Measurements from ENCODE around the gene KCNK10.

Gene KCNK10

DNA sequence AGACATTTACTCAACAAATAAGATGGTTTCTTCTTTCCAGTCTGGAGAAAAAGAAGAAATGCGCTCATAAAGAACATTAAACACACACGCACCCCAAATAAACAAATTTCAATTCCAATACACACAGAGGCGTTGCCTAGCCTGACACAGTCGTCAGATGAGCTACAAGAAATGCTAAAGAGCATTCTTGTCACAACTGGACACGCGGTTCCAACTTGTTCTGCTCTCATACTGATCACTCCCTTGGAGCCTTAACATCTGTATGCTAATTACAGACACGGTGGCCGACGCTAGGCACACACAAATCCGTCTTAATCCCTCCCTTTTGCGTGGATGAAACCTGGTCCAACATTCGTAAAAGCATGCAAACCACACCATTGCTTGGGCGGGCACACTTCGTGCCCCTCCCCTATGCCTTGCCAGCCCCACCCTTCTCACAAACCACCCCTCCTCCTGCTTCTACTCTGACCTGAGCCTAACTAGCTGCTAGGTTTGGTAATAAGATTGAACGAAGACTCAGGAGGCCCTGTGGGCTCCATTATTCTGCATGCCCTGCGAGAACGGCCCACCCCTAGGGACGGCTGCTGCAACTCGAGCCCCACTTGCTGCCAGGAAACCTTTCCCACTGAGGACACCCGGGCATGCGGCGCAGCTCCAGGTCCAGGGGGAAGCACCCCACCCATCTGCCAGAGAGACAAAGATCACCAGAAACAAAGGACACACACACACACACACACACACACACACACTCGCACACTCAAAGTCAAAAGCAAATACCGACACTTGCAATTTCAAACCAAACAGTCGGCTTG lies 1.2 kb downstream of the KCNK10 start:
- H3K27me3 ChIP-seq (ENCODE audit: insufficient read depth, insufficient read length), result peaks cover 76% of the 10 kb centered on the region
- DNase-seq (ENCODE audit: low read depth, low spot score), result no peak

DNA sequence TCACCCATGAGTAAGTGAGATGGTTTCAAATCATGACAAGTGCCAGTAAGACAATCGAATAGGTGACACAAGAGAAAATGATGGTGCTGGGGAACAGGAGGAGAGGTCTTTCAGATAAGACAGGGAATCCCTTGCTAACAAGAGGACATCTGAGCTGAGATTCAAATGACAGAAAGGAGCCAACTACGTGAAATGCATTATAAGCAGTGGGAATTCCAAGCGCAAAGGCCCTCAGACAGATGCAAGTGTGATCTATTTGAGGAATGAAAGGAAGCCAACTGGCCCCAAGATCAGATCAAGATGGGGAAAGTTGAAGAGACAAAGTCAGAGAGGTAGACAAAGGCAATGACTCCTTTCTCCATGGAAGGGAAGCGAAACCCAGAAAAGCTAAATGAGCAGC lies 4.7 kb downstream of the KCNK10 start:
- TF ChIP-seq SUZ12 (IDR thresholded peaks at IDR 0.05; ENCODE audit: extremely low read depth, insufficient read depth, insufficient read length) (no peak), ZNF274 (IDR thresholded peaks at IDR 0.05; ENCODE audit: low read depth, low read length) (no peak), YY1 (IDR thresholded peaks at IDR 0.05; ENCODE audit: insufficient read depth, insufficient read length) (no peak)
- no peak for DNase-seq (ENCODE audit: low read depth, low spot score)
- H3K9me3 ChIP-seq (ENCODE audit: insufficient read depth, low read length), result no peaks in the 10 kb centered on the region; the same call in 1 of the 2 replicates
- no peak overlapping the region for H3K9ac ChIP-seq (ENCODE audit: insufficient read length, low read depth)
- peaks cover 42% of the 10 kb centered on the region for H3K27me3 ChIP-seq (ENCODE audit: insufficient read depth, insufficient read length)
- H3K4me3 ChIP-seq (ENCODE audit: insufficient read length, low read depth), result no peak overlapping the region
- no peaks in the 10 kb centered on the region for H3K4me1 ChIP-seq (ENCODE audit: insufficient read depth, insufficient read length)
- H3K36me3 ChIP-seq (ENCODE audit: insufficient read depth, insufficient read length, low read length), result no peaks in the 10 kb centered on the region

More for the DNA sequence above, 1.2 kb downstream of the KCNK10 start:
- peaks cover 1% of the 10 kb centered on the region for H3K4me1 ChIP-seq (ENCODE audit: insufficient read depth, insufficient read length)
- TF ChIP-seq ZNF274 (IDR thresholded peaks at IDR 0.05; ENCODE audit: low read depth, low read length) (no peak), YY1 (IDR thresholded peaks at IDR 0.05; ENCODE audit: insufficient read depth, insufficient read length) (no peak), SUZ12 (IDR thresholded peaks at IDR 0.05; ENCODE audit: extremely low read depth, insufficient read depth, insufficient read length) (no peak)
- H3K9ac ChIP-seq (ENCODE audit: insufficient read length, low read depth), result no peak overlapping the region
- H3K4me3 ChIP-seq (ENCODE audit: insufficient read length, low read depth), result no peak overlapping the region
- no peaks in the 10 kb centered on the region for H3K36me3 ChIP-seq (ENCODE audit: insufficient read depth, insufficient read length, low read length)
- H3K9me3 ChIP-seq (ENCODE audit: insufficient read depth, low read length), result no peaks in the 10 kb centered on the region

DNA sequence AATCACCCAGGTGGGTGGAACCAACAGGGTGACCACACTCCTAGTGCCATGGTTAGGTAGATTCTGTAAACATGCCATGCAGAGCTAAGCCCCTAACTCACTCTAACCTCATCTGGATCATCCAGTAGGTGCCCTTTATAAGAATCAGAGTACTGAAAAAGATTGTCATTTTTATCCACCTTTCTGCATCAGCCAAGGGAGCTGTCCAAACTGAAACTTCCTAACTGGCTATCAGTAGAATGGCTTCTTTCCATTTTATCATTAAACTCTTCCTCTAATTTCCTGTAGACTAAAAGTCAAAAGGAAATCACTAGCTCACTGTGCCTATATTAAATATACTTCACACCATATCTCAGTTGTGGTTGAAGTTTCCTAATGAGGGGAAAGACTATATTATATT lies 6.5 kb downstream of the KCNK10 start:
- TF ChIP-seq ZNF274 (IDR thresholded peaks at IDR 0.05; ENCODE audit: low read depth, low read length) (no peak), YY1 (IDR thresholded peaks at IDR 0.05; ENCODE audit: insufficient read depth, insufficient read length) (no peak), SUZ12 (IDR thresholded peaks at IDR 0.05; ENCODE audit: extremely low read depth, insufficient read depth, insufficient read length) (no peak)

DNA sequence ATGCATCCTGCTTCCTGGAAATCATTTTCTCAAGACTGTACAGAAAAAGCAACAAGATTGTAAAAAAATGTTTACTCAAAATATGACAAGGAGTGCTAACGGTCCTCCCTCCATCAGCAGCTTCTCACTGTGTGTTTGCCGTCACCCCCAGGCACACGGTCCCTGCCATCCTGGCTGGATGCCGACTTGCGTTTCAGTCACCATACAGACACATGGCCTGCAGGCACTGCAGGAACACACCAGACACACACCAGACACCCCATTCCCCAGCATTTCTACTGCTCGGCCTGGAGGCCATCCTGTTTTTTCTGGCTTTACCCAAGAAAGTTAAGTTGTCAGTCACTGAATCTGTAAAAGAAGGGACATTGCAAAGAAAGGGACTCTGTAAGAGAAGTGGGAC lies 10.8 kb downstream of the KCNK10 start:
- Histone ChIP-seq H3K9me3 (ENCODE audit: insufficient read depth, low read length) (no peaks in the 10 kb centered on the region; the same call in 1 of the 2 replicates), H3K4me3 (ENCODE audit: insufficient read length, low read depth) (no peak overlapping the region), H3K9ac (ENCODE audit: insufficient read length, low read depth) (no peak overlapping the region), H3K36me3 (ENCODE audit: insufficient read depth, insufficient read length, low read length) (no peaks in the 10 kb centered on the region), H3K27me3 (ENCODE audit: insufficient read depth, insufficient read length) (no peaks in the 10 kb centered on the region), H3K4me1 (ENCODE audit: insufficient read depth, insufficient read length) (no peaks in the 10 kb centered on the region)
- no peak for DNase-seq (ENCODE audit: low read depth, low spot score)
- no peak for TF ChIP-seq ZNF274 (IDR thresholded peaks at IDR 0.05; ENCODE audit: low read depth, low read length)
- TF ChIP-seq SUZ12 (IDR thresholded peaks at IDR 0.05; ENCODE audit: extremely low read depth, insufficient read depth, insufficient read length), result no peak
- no peak for TF ChIP-seq YY1 (IDR thresholded peaks at IDR 0.05; ENCODE audit: insufficient read depth, insufficient read length)

More for the DNA sequence above, 6.5 kb downstream of the KCNK10 start:
- H3K4me1 ChIP-seq (ENCODE audit: insufficient read depth, insufficient read length), result no peaks in the 10 kb centered on the region
- H3K4me3 ChIP-seq (ENCODE audit: insufficient read length, low read depth), result no peak overlapping the region
- peaks cover 25% of the 10 kb centered on the region for H3K27me3 ChIP-seq (ENCODE audit: insufficient read depth, insufficient read length)
- no peak for DNase-seq (ENCODE audit: low read depth, low spot score)
- H3K36me3 ChIP-seq (ENCODE audit: insufficient read depth, insufficient read length, low read length), result no peaks in the 10 kb centered on the region
- no peaks in the 10 kb centered on the region; the same call in 1 of the 2 replicates for H3K9me3 ChIP-seq (ENCODE audit: insufficient read depth, low read length)
- no peak overlapping the region for H3K9ac ChIP-seq (ENCODE audit: insufficient read length, low read depth)

DNA sequence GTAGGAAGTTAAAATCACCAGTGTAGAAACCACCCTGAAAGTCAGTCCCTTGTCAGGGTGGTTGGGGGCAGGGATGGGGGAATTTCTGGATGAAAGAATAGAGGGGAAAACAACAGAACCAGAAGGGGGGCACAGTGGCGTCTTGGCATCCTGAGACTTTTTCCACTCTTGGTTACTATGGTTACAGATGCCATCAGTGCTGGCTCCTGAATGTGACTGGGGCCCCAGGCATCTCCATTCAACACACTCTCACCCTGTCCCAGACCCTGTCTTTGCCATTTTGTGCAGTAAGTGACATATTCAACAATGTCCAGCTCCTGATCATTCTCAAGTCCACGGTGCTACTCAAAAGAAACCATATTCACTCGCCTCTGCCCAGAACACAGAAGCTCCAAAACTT lies 11.3 kb downstream of the KCNK10 start:
- H3K9ac ChIP-seq (ENCODE audit: insufficient read length, low read depth), result no peak overlapping the region
- no peaks in the 10 kb centered on the region for H3K4me1 ChIP-seq (ENCODE audit: insufficient read depth, insufficient read length)
- DNase-seq (ENCODE audit: low read depth, low spot score), result no peak
- TF ChIP-seq YY1 (IDR thresholded peaks at IDR 0.05; ENCODE audit: insufficient read depth, insufficient read length) (no peak), SUZ12 (IDR thresholded peaks at IDR 0.05; ENCODE audit: extremely low read depth, insufficient read depth, insufficient read length) (no peak), ZNF274 (IDR thresholded peaks at IDR 0.05; ENCODE audit: low read depth, low read length) (no peak)
- H3K9me3 ChIP-seq (ENCODE audit: insufficient read depth, low read length), result no peaks in the 10 kb centered on the region; the same call in 1 of the 2 replicates
- no peaks in the 10 kb centered on the region for H3K36me3 ChIP-seq (ENCODE audit: insufficient read depth, insufficient read length, low read length)
- H3K4me3 ChIP-seq (ENCODE audit: insufficient read length, low read depth), result no peak overlapping the region
- no peaks in the 10 kb centered on the region for H3K27me3 ChIP-seq (ENCODE audit: insufficient read depth, insufficient read length)

- H3K4me3 ChIP-seq (ENCODE audit: insufficient read length, low read depth), result no peak overlapping the region
- H3K36me3 ChIP-seq (ENCODE audit: insufficient read depth, insufficient read length, low read length), result no peaks in the 10 kb centered on the region
- H3K27me3 ChIP-seq (ENCODE audit: insufficient read depth, insufficient read length), result no peaks in the 10 kb centered on the region
- no peak for TF ChIP-seq SUZ12 (IDR thresholded peaks at IDR 0.05; ENCODE audit: extremely low read depth, insufficient read depth, insufficient read length)
- no peak for TF ChIP-seq ZNF274 (IDR thresholded peaks at IDR 0.05; ENCODE audit: low read depth, low read length)
- no peak for TF ChIP-seq YY1 (IDR thresholded peaks at IDR 0.05; ENCODE audit: insufficient read depth, insufficient read length)
- H3K4me1 ChIP-seq (ENCODE audit: insufficient read depth, insufficient read length), result no peaks in the 10 kb centered on the region
- H3K9ac ChIP-seq (ENCODE audit: insufficient read length, low read depth), result no peak overlapping the region
- no peaks in the 10 kb centered on the region; the same call in 1 of the 2 replicates for H3K9me3 ChIP-seq (ENCODE audit: insufficient read depth, low read length)
- DNase-seq (ENCODE audit: low read depth, low spot score), result no peak
These were observed 12.6 kb downstream of the KCNK10 start for GRCh38 chr14:88310449-88310848.

DNA sequence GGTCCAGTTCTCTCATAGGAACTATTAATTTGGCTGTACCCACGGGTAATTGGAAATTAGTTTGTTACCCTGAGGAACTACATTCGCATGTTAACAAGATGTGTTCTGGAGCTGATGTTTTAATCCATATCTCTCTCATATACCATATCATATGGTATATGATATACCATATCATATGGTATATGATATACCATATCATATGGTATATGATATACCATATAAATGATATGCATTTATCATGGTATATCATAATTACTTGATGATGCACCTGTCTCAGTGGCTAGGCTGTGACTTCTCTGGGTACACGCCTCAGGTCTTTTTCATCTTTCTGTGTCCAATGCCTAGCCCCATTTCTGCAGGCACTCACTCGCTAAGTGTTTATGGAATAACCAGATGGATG lies 13.0 kb downstream of the KCNK10 start:
- no peak overlapping the region for H3K4me3 ChIP-seq (ENCODE audit: insufficient read length, low read depth)
- DNase-seq (ENCODE audit: low read depth, low spot score), result no peak
- H3K9me3 ChIP-seq (ENCODE audit: insufficient read depth, low read length), result no peaks in the 10 kb centered on the region; the same call in 1 of the 2 replicates
- no peaks in the 10 kb centered on the region for H3K27me3 ChIP-seq (ENCODE audit: insufficient read depth, insufficient read length)
- no peaks in the 10 kb centered on the region for H3K36me3 ChIP-seq (ENCODE audit: insufficient read depth, insufficient read length, low read length)
- no peak overlapping the region for H3K9ac ChIP-seq (ENCODE audit: insufficient read length, low read depth)
- no peak for TF ChIP-seq ZNF274 (IDR thresholded peaks at IDR 0.05; ENCODE audit: low read depth, low read length)
- TF ChIP-seq SUZ12 (IDR thresholded peaks at IDR 0.05; ENCODE audit: extremely low read depth, insufficient read depth, insufficient read length), result no peak
- TF ChIP-seq YY1 (IDR thresholded peaks at IDR 0.05; ENCODE audit: insufficient read depth, insufficient read length), result no peak
- no peaks in the 10 kb centered on the region for H3K4me1 ChIP-seq (ENCODE audit: insufficient read depth, insufficient read length)
